ENCODE results near the gene ELMO1.

Gene ELMO1

GRCh38 chr7:37315772-37316715, 132.6 kb downstream of the ELMO1 start:
- H3K27ac ChIP-seq = no peak overlapping the region
- TF ChIP-seq CTCF (IDR thresholded peaks at IDR 0.05) = no peak
- H3K4me1 ChIP-seq = no peaks in the 10 kb centered on the region

GRCh38 chr7:37312608-37313007, 136.1 kb downstream of the ELMO1 start:
- no peaks in the 10 kb centered on the region for H3K36me3 ChIP-seq (ENCODE audit: control insufficient read depth, insufficient read depth, low read length)
- no peaks in the 10 kb centered on the region for H3K9me3 ChIP-seq (ENCODE audit: control insufficient read depth, low read length)
- TF ChIP-seq CTCF (IDR thresholded peaks at IDR 0.05) = no peak
- H3K4me1 ChIP-seq = no peaks in the 10 kb centered on the region
- no peak overlapping the region for H3K27ac ChIP-seq
- H3K27me3 ChIP-seq (ENCODE audit: control insufficient read depth, insufficient read depth, low read length) = no peaks in the 10 kb centered on the region
- no peaks in the 10 kb centered on the region for H3K79me2 ChIP-seq
- no peak overlapping the region for H3K4me2 ChIP-seq (ENCODE audit: low read length)
- H3K9ac ChIP-seq = no peak overlapping the region
- no peak overlapping the region for H2AFZ ChIP-seq
- no peak overlapping the region for H3K4me3 ChIP-seq (ENCODE audit: low read depth, low read length)

More at GRCh38 chr7:37315772-37316715, 132.6 kb downstream of the ELMO1 start:
- Histone ChIP-seq H3K36me3 (ENCODE audit: control insufficient read depth, insufficient read depth, low read length) (no peaks in the 10 kb centered on the region), H3K4me2 (ENCODE audit: low read length) (no peak overlapping the region), H3K79me2 (no peaks in the 10 kb centered on the region), H3K9ac (no peak overlapping the region), H3K27me3 (ENCODE audit: control insufficient read depth, insufficient read depth, low read length) (no peaks in the 10 kb centered on the region), H2AFZ (no peak overlapping the region), H3K4me3 (ENCODE audit: low read depth, low read length) (no peak overlapping the region), H3K9me3 (ENCODE audit: control insufficient read depth, low read length) (no peaks in the 10 kb centered on the region)

- TF ChIP-seq CTCF (IDR thresholded peaks at IDR 0.05) = no peak
- Histone ChIP-seq H3K4me2 (ENCODE audit: low read length) (no peak overlapping the region), H3K4me1 (no peaks in the 10 kb centered on the region), H3K27me3 (ENCODE audit: control insufficient read depth, insufficient read depth, low read length) (no peaks in the 10 kb centered on the region), H3K36me3 (ENCODE audit: control insufficient read depth, insufficient read depth, low read length) (no peaks in the 10 kb centered on the region), H3K79me2 (no peaks in the 10 kb centered on the region), H3K4me3 (ENCODE audit: low read depth, low read length) (no peak overlapping the region), H3K9me3 (ENCODE audit: control insufficient read depth, low read length) (no peaks in the 10 kb centered on the region), H3K27ac (no peak overlapping the region), H3K9ac (no peak overlapping the region), H2AFZ (no peak overlapping the region)
These were observed 137.3 kb downstream of the ELMO1 start for GRCh38 chr7:37311355-37311754.

- no peak overlapping the region for H3K9ac ChIP-seq
- no peaks in the 10 kb centered on the region for H3K36me3 ChIP-seq (ENCODE audit: control insufficient read depth, insufficient read depth, low read length)
- no peak overlapping the region for H3K4me3 ChIP-seq (ENCODE audit: low read depth, low read length)
- no peak overlapping the region for H3K4me2 ChIP-seq (ENCODE audit: low read length)
- no peaks in the 10 kb centered on the region for H3K79me2 ChIP-seq
- no peaks in the 10 kb centered on the region for H3K4me1 ChIP-seq
- no peak overlapping the region for H2AFZ ChIP-seq
- H3K9me3 ChIP-seq (ENCODE audit: control insufficient read depth, low read length) = no peaks in the 10 kb centered on the region
- no peak overlapping the region for H3K27ac ChIP-seq
- no peak for TF ChIP-seq CTCF (IDR thresholded peaks at IDR 0.05)
- no peaks in the 10 kb centered on the region for H3K27me3 ChIP-seq (ENCODE audit: control insufficient read depth, insufficient read depth, low read length)
These were observed 138.2 kb downstream of the ELMO1 start for GRCh38 chr7:37310327-37311080.
